GM19025 (cell line): ENCODE measurements around the gene BAX.

ENCODE experiments used
- ATAC-seq: cut with Tn5 transposase; IDR thresholded peaks from one replicate; pipeline ENCODE4 v1.9.1; 2021; ENCODE audit warnings: mild to moderate bottlenecking, low read depth, moderate library complexity; ENCODE audit not compliant: unreplicated experiment

BAX gene

GRCh38 chr19:49009828-49010227, 55.2 kb downstream of the BAX start:
- ATAC-seq = no peak

- no peak for ATAC-seq
These were observed 55.8 kb downstream of the BAX start for GRCh38 chr19:49010453-49010852.

- ATAC-seq = no peak
These were observed 56.5 kb downstream of the BAX start for GRCh38 chr19:49011194-49011593.
